SK-N-SH treated with all-trans-retinoic acid at 6 μM for 48 hours (cell line): Measurements from ENCODE around the gene DBP.

Experiments
- CREB5 ChIP-seq: fragments of 250-450 bp; sonication (Bioruptor Pico); IDR thresholded peaks from 2 replicates; pipeline ENCODE4 v1.5.1; 2020; ENCODE audit warnings: low read depth, mild to moderate bottlenecking, moderate library complexity
- GLIS3 ChIP-seq: fragments of 250-450 bp; sonication (Bioruptor Pico); IDR thresholded peaks from 2 replicates; pipeline ENCODE4 v1.5.0; 2020; ENCODE audit warnings: mild to moderate bottlenecking, moderate library complexity
- PATZ1 ChIP-seq: fragments of 250-450 bp; sonication (Bioruptor Pico); IDR thresholded peaks from 2 replicates; pipeline ENCODE4 v1.8.0; 2020; ENCODE audit warnings: mild to moderate bottlenecking, moderate library complexity, borderline replicate concordance
- RARB ChIP-seq: fragments of 250-450 bp; sonication (Bioruptor Pico); IDR thresholded peaks from 2 replicates; pipeline ENCODE4 v1.8.0; 2021; ENCODE audit warnings: mild to moderate bottlenecking, moderate library complexity
- ZFP3 ChIP-seq: fragments of 250-450 bp; sonication (Bioruptor Pico); IDR thresholded peaks from 2 replicates; pipeline ENCODE4 v1.5.0; 2020; ENCODE audit warnings: mild to moderate bottlenecking, moderate library complexity
- ZNF70 ChIP-seq: fragments of 450-650 bp; formaldehyde crosslinking; IDR thresholded peaks from 2 replicates; pipeline ENCODE4 v1.5.0; 2020; ENCODE audit warnings: mild to moderate bottlenecking, moderate library complexity
- ZNF8 ChIP-seq: fragments of 450-650 bp; formaldehyde crosslinking; IDR thresholded peaks from 2 replicates; pipeline ENCODE4 v1.5.0; 2020; ENCODE audit warnings: mild to moderate bottlenecking, moderate library complexity

GRCh38 chr19:48591021-48591420 lies 46.2 kb downstream of the DBP start:
- TF ChIP-seq ZNF8 (no peak), RARB (CRISPR knock-in tag) (no peak), PATZ1 (CRISPR knock-in tag) (no peak), ZFP3 (CRISPR knock-in tag) (no peak), GLIS3 (no peak), ZNF70 (CRISPR knock-in tag) (no peak), CREB5 (CRISPR knock-in tag) (no peak)
